T47D (cell line): ENCODE data around the gene RIPOR1.
"Not testable (repeated sequence)": the region's sequence is repeated elsewhere in the genome, so short reads cannot be mapped to it uniquely, and the experiment has no call there.

ENCODE experiments used
- DNase-seq, 2 experiments: peaks; one replicate each; pipeline versions ENCODE4 v3.0.0 to v3.0.0-alpha.2; 2011 to 2012; ENCODE audit warnings: low read depth in 1 of 2, low spot score in 1 of 2
- JUND ChIP-seq: IDR thresholded peaks from 2 replicates; pipeline ENCODE4 v1.6.1; 2012; ENCODE audit warnings: low read depth
- in situ Hi-C: cut with HindIII; loops from 2 replicates; pipeline ENCODE4 v1.10.0; 2016; ENCODE audit warnings: low sequenced_read_pairs, low pct_unique_long_range_greater_than_20kb

Gene RIPOR1

DNA sequence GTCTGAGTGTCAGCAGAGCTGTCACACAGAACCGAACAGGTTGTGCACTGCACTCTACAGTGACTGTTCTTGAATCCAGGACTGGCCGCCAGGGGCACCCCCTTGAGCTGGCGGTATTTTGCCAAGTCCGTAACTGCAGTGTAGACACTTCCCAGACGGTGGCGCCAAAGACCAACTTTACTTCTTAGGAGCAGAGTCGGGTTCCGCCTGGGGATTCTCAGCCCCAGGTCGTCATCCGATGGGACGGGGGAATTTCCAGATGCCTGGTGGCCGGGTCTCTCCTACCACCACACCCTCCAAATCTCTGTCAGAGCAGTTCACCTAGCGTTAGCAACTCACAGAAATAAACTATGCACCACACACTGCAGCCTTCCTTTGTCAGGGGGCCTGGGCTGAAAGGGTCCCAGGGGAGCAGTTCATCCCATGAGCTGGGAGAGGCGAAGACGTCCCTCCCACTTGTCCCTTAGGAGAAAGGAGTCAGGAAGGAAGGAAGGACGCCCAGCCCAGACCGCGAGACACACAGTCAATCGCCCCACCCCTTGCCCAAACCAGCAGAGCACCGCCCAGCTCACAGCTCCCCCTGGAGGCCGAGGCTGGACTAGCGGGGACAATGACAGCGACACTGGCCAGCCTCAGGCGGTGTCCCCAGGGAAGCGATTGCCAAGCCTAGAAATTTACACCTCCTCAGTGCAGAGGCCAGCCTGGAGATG is 7.4 kb upstream of the RIPOR1 start:
- in situ Hi-C loops: no loop called here
- DNase-seq: peak; percentile 82 to 97
- TF ChIP-seq JUND: no peak

DNA sequence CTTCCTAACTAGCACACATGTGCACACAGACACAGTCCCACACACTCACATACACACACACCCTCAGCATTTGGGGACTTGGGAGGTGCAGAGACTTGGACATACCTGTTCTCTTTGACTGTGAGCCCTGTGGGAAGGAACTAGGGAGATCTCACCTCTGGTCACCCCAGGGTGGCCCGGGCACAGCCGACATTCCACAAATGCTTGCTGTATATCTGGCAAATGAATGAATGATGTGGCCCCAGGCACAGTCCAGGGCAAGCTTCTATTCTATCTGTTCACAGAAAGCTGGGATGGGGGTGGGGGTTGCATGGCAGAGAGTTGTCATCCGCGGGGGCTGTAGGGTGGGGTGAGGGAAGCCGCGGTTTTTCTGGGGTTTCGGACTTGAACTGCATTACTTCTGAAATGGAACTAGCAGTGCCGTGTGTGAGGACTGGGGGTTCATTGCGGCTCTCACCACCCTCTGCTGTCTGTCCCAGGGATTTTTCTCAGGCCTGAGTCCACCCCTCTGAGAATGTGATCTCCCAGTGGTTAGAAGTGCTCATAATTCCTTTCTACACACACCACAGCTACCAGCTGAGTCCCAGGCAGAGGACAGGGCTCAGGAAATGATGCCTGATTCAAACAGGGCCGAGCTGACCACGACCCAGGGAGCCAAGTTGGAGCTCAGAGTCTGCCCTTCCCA is 3.3 kb upstream of the RIPOR1 start:
- in situ Hi-C loops: no loop called here
- DNase-seq: peak in 1 of 2 experiments; percentile 63
- no peak for TF ChIP-seq JUND

DNA sequence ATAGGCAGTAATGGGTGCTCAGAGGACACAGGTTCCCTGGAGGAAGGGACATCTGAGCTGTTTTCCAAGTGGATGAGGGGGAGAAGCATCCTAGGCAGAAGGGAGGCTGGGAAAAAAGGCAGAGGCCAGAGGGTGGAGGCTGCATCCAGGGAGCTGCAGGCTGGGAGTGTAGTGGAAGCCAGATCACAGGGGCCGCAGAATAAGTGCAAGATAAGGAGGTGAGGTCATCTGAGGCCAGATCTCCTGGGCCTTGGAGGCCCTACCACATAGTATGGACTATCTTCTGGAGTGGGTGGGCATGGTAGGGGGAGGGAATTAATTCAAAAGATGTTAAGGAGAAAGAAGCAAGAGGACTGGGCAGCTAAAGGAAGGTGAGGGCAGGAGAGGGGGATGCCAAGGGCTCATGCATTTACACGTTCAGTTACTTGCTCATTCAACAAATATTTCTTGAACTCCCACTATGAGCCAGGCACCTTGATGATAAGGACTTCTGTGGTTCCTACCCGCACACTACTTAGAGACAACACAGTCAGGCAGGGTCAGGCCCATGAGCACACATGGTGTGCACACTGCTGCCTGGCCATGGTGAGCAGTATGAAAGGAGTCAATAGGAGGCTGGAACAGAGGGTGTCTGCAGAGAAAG is 2.4 kb upstream of the RIPOR1 start:
- TF ChIP-seq JUND: no peak
- no peak for DNase-seq
- in situ Hi-C loops: no loop called here

DNA sequence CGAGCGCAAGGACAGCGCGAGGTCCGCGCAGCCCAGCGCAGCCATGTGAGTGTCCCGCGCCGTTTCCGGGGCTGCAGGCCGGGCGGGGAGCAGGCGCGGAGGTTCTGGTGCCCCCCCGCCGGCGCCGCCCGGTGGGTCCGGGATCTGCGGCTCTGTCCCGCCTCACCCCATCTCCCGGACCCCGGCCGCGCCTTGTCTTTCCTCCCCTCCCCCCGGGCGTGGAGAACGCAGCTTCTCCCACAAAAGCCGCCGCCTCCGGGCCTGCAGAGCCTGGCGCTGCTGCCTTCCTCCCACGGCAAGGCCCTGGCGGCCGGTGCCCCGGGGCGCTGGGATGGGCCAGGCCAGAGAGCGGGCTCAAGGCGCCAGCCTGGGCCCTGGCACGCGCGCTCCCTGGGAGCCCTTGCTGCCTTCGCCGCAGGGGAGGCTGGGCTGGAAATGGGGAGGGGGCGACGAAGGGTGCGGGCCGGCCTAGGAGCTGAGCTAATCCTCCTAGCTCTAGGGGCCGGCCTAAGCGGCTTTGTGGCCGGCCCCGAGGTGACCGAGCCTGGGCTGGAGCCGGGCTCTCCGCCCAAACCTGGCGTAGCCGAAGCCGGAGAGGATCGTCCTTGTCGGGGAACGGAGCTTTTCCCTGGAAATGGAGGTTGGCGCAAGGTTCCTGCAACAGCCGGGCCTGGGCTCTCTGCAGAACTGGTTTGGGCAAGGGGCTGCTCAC is 397 bp downstream of the RIPOR1 start:
- TF ChIP-seq JUND: no peak
- peak; percentile 49 to 67 for DNase-seq
- in situ Hi-C loops: no loop called here

DNA sequence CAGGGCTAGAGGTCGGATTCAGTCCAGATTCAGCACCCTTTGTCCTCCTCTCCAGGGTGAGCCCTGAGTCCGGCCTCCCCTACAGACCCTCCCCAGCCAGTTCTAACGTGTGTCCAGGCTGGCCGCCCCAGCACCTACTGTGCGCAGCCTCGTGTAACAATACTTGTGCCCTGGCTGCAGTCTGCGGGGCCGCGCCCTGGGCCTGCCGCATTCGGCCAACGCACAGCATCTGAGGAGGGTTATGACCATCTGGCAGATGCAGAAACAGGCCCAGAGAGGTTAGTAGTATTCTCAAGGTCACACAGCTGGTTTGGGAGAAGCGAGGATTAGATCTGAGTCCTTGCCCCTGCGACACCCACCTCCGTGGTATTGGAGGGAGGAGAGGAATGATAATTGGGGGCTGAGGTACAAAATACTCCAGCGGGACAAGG is 968 bp downstream of the RIPOR1 start:
- TF ChIP-seq JUND: no peak
- in situ Hi-C loops: no loop called here
- DNase-seq: no peak

DNA sequence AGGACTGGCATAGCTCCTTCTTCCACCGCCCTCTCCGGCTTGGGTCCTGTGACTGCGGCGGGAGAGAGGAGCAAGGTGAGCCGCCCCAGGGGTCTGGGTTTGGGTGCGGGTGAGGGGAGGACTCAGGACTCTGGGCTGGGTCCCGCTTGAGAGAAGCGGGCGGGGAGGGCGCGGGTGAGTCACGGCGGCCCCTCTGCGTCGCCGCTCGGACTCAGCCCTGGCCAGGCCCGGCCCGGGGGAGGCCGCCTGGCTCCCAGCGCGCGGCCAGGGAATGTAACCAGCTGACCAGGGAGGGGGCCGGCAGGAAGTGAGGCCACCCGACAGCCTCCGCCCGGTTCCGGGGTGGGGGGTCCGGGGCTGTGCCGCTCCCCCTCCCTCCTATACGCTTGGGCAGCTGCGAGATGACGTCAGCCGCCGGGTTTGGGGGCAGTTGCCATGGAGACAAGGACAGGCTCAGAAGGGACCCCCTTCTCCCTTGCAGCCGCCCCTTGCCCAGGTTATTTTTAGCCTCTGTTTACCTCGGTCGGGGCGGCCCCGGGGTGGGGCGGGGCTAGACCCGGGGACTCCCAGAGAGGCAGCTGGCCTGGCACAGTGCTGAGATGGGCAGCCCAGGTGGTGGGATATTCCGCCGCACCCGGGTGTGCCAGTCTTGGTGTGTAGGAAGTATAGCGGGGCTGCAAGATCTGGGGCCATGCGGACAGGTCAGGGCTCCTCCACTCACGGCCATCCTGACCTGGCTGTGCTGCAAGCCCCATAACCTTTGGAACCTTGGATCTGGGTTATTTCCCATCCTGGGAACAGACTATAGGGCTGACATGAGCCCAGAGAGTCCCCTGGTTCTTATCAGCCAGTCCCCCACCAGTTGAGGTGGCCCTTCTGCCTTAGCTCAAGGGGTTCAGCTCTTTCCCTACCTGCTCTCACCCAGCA is 1.6 kb downstream of the RIPOR1 start:
- in situ Hi-C loops: no loop called here
- no peak for TF ChIP-seq JUND
- DNase-seq: peak in 1 of 2 experiments; percentile 40

DNA sequence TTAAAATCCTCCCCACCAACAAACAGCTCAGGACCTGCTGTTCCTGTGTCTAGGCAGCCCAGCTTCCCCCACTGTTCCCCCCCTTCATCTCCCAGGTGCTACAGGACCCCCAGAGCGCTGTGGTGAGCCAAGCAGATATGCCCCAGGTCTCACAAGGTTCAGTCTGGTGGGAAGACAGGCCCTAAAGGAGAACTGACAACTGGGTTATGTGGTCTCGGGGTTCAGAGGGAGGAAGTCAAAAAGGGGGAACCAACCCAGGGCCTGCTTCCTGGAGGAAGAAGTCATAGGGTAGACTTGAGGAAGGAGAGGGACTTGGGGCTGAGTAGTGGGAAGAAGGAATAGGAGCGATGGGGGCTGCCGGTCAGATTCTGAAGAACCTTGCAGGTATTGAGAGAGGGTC is 2.6 kb downstream of the RIPOR1 start:
- TF ChIP-seq JUND: no peak
- in situ Hi-C loops: no loop called here
- DNase-seq: no peak

DNA sequence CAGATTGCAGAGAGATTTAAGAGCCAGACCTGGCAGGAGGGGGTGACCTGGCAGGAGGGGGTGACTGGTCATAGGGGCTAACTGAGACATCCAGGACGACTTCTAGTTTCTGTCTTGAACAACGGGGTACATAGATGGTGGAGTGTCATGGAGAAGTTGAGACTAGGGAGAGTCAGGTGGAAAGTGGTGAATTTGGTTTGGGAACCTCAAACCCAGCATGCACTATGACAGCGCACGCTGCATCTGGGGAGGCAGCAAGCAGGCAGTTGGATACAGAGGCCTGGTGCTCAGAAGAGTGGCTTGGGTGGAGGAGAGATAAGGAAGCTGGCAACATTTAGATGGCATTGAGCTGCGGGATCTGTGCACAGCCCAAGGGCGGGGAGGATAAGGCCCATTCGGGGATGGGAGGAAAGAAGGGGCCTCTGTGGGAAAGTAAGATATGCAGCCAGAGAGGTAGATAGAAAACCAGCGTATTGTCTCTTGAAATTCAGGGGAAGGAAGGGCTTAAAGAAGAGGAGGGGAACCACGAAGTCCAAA is 4.5 kb downstream of the RIPOR1 start:
- no peak for TF ChIP-seq JUND
- in situ Hi-C loops: no loop called here
- DNase-seq: no peak

DNA sequence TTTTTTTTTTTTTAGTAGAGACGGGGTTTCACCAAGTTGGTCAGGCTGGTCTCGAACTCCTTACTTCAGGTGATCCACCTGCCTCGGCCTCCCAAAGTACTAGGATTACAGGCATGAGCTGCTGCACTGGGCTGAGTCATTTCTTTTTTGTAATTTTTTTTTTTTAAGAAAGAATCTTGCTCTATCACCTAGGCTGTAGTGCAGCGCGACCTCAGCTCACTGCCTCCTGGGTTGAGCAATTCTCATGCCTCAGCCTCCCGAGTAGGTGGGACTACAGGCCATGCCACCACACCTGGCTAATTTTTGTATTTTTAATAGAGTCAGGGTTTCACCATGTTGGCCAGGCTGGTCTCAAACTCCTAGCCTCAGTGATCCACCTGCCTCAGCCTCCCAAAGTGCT is 5.4 kb downstream of the RIPOR1 start:
- in situ Hi-C loops: not testable (repeated sequence)

DNA sequence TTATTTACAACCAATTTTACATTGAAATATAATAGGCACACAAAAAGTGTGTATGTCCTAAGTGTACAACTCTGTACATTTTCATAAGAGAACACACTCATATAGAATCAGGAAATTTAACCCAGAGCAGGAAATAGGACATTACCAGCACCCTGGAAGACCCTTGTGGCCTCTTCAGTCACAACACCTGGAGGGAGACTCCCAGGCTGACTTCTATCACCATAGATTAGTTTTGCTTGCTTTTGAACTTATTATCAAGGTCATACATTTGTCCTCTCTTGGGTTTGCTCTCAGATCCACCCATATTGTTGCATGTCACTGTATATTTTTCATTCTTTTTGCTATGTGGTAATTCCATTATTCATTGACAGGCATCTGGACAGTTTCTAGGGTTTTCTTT is 5.8 kb downstream of the RIPOR1 start:
- in situ Hi-C loops: no loop called here
- no peak for TF ChIP-seq JUND
- no peak for DNase-seq

More for the DNA sequence above, 5.4 kb downstream of the RIPOR1 start:
- not testable (repeated sequence) for DNase-seq

DNA sequence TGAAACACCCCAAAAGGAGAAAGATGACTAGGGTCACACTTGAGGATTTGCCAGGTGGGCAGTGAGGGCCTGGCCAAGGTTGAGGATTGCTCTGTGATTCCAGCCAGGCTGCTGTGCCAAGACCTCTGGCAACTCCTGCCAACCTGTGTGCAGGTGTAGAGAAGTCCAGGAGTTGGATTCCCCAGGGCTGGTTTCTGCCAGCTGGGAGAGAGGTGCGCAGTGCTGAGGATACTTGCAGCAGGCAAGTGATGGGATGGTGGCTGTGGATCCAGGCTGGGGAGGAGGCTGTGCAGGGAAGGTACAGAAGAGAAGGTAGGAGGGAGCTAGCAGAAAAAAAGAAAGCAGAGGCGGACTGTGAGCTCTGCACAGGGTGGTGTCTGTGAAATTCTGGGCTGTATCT is 6.6 kb downstream of the RIPOR1 start:
- no peak for TF ChIP-seq JUND
- in situ Hi-C loops: no loop called here
- DNase-seq: no peak

DNA sequence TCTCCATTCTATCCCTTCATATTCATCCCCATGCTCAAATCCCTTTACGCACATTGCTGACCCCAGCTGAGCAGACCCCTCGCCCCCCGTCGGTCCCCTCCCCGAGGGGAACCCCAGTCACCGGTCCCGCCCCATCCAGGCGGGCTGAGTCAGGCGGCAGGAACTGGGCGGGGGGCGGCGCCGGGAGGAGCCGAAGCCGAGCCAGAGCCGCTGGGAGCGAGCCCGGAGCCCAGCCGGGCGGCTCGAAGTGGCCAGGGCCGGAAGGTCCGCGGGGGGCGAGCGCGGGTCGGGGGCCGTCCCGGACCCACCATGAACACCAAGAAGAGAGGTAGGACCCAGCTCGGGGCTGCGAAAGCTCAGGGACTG is 8.6 kb downstream of the RIPOR1 start:
- DNase-seq: no peak
- TF ChIP-seq JUND: no peak
- in situ Hi-C loops: no loop called here
